Endothelial cell of hepatic sinusoid (primary cell): ENCODE data around the gene CENPV.
"Not testable (repeated sequence)": the region's sequence is repeated elsewhere in the genome, so short reads cannot be mapped to it uniquely, and the experiment has no call there.

Source experiments
- in situ Hi-C: cut with HindIII; loops from 2 replicates; pipeline ENCODE4 v1.10.0; 2017; ENCODE audit warnings: low sequenced_read_pairs

The CENPV gene

GRCh38 chr17:16353317-16354174 is at the start of gene CENPV:
TSS of gene CENPV (minus strand) at chr17:16353469. CDS start at chr17:16353436, 33 bp downstream.
- in situ Hi-C loops: loop anchor here (5.0 kb wide), 1 partner anchor 71 kb away; no protein-coding TSS in a partner anchor

- in situ Hi-C loops: no loop called here
Measured at GRCh38 chr17:16398270-16399267, 45.3 kb upstream of the CENPV start.

GRCh38 chr17:16396693-16397092 is 43.4 kb upstream of the CENPV start:
- in situ Hi-C loops: not testable (repeated sequence)

- in situ Hi-C loops: not testable (repeated sequence)
Measured at GRCh38 chr17:16395887-16396286, 42.6 kb upstream of the CENPV start.

- in situ Hi-C loops: not testable (repeated sequence)
Measured at GRCh38 chr17:16392491-16392890, 39.2 kb upstream of the CENPV start.

GRCh38 chr17:16391451-16391850 is 38.2 kb upstream of the CENPV start:
- in situ Hi-C loops: no loop called here

- in situ Hi-C loops: not testable (repeated sequence)
Measured at GRCh38 chr17:16386126-16386507, 32.8 kb upstream of the CENPV start.

GRCh38 chr17:16384557-16384956 is 31.3 kb upstream of the CENPV start:
- in situ Hi-C loops: no loop called here

- in situ Hi-C loops: no loop called here
Measured at GRCh38 chr17:16383772-16384287, 30.6 kb upstream of the CENPV start.

GRCh38 chr17:16383216-16383615 is 29.9 kb upstream of the CENPV start:
- in situ Hi-C loops: no loop called here

GRCh38 chr17:16381496-16381820 is 28.2 kb upstream of the CENPV start:
- in situ Hi-C loops: no loop called here

GRCh38 chr17:16380640-16381495 is 27.6 kb upstream of the CENPV start, which contains the start of gene UBB:
TSS of gene UBB (plus strand) at chr17:16381091. CDS start at chr17:16381908, 817 bp downstream.
- in situ Hi-C loops: no loop called here

GRCh38 chr17:16379654-16380053 is 26.4 kb upstream of the CENPV start:
- in situ Hi-C loops: no loop called here

- in situ Hi-C loops: no loop called here
Measured at GRCh38 chr17:16378636-16379282, 25.5 kb upstream of the CENPV start.

GRCh38 chr17:16377941-16378341 is 24.7 kb upstream of the CENPV start:
- in situ Hi-C loops: no loop called here

GRCh38 chr17:16374146-16374938 is 21.1 kb upstream of the CENPV start:
- in situ Hi-C loops: no loop called here

- in situ Hi-C loops: no loop called here
Measured at GRCh38 chr17:16371742-16372141, 18.5 kb upstream of the CENPV start.

GRCh38 chr17:16364625-16365024 is 11.4 kb upstream of the CENPV start:
- in situ Hi-C loops: no loop called here
